ENCODE measurements around the gene GJD2. TPM values are rescaled to one million over a fixed set of nuclear protein-coding genes. Genes with fewer than 3 reads are reported as not detected.

The GJD2 gene
- total and polyA plus RNA-seq, 12 donors, result 0.33 to 9.1 (median 2.0) TPM; not detected in 4

DNA sequence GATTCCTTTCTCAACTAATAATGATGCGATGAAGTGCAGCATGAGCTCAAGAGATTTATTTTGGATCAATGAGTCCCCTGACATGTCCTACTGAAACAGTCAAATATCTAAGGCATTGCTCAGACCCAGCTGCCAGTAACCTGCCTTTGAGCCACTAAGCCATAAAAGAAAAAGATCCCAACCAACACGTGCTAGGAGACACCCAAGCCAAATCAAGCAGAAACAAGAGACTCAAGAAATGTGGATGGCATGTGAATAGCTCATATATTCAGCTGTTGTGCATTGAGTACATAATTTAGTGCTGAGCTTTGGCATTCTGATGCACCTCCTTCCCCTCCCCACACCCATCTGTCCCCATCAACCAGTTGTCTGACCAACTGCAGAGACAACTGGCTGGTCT lies 29.2 kb downstream of the GJD2 start:
- Histone ChIP-seq H3K4me3 (no peak overlapping the region), H3K27ac (no peak overlapping the region), H3K4me1 (replicated peaks in 1 of 2) (peaks cover 0 to 11% of the 10 kb centered on the region in 2 donors), H3K27me3 (no peaks in the 10 kb centered on the region), H3K36me3 (replicated peaks in 1 of 2) (no peaks in the 10 kb centered on the region), H3K9me3 (replicated peaks in 1 of 3) (no peaks in the 10 kb centered on the region)
- TF ChIP-seq, protein P1, sequence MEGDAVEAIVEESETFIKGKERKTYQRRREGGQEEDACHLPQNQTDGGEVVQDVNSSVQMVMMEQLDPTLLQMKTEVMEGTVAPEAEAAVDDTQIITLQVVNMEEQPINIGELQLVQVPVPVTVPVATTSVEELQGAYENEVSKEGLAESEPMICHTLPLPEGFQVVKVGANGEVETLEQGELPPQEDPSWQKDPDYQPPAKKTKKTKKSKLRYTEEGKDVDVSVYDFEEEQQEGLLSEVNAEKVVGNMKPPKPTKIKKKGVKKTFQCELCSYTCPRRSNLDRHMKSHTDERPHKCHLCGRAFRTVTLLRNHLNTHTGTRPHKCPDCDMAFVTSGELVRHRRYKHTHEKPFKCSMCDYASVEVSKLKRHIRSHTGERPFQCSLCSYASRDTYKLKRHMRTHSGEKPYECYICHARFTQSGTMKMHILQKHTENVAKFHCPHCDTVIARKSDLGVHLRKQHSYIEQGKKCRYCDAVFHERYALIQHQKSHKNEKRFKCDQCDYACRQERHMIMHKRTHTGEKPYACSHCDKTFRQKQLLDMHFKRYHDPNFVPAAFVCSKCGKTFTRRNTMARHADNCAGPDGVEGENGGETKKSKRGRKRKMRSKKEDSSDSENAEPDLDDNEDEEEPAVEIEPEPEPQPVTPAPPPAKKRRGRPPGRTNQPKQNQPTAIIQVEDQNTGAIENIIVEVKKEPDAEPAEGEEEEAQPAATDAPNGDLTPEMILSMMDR (IDR thresholded peaks at IDR 0.05), result no peak
- TF ChIP-seq POLR2A (IDR thresholded peaks at IDR 0.05), result no peak
- WGBS, 4 donors, result 63 to 78% (median 73%) methylated on average over 2 of the region's 2 CpGs
- intact Hi-C loops (cut with DNase I), result loop anchor here in 1 of 2 donors (10.0 kb wide), 1 partner anchor 119 kb away; no protein-coding TSS in a partner anchor
- no peak for DNase-seq

DNA sequence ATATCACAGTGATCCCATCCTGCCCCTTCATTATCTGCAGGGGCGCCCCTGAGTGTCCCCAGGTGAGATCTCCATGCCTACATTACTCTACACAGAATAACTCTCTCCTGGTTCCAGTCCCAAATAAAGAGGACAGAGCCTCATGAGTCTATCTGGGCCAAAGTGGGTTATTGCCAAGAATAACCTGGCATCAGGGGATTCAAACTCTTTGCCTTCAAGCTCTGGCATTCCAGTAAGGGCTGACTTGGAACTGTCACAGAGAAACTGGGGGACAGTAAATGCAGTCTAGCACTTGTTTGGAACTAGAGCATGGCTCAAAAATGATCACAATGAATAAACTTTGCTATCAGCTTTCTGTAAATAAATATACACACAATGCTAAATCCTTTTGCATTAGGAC lies 30.3 kb downstream of the GJD2 start:
- TF ChIP-seq, protein P1 (IDR thresholded peaks at IDR 0.05), result no peak
- no peak for TF ChIP-seq POLR2A (IDR thresholded peaks at IDR 0.05)
- intact Hi-C loops (cut with DNase I), result loop anchor here in 1 of 2 donors (10.0 kb wide), 1 partner anchor 120 kb away; no protein-coding TSS in a partner anchor
- no peak for DNase-seq
- Histone ChIP-seq H3K4me3 (no peak overlapping the region), H3K4me1 (replicated peaks in 1 of 2) (peaks cover 0 to 11% of the 10 kb centered on the region in 2 donors), H3K36me3 (replicated peaks in 1 of 2) (no peaks in the 10 kb centered on the region), H3K27ac (no peak overlapping the region), H3K9me3 (replicated peaks in 1 of 3) (no peaks in the 10 kb centered on the region), H3K27me3 (no peaks in the 10 kb centered on the region)
- WGBS, 4 donors, result 68 to 94% (median 80%) methylated on average over 1 of the region's 1 CpG

DNA sequence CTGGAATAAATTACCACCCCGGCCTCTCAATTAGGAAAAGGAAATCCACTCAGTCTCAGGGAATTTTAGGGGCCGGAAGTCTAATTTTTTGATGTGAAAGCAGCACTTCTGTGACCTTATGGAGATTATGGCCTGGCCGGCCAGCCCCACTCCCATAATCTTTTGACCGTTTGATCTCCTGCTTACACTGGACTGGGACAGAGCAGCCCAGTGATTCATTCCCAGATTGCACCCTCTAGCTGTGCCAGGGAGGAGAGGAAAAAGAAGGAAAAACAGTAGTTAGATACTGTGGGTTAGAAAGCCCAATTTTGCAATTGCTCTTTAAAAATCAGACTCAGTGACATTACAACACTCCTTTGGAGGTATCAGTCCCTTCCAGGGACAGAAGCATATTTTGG lies 32.4 kb downstream of the GJD2 start:
- Histone ChIP-seq H3K9me3 (replicated peaks in 1 of 3) (no peaks in the 10 kb centered on the region), H3K27ac (peak overlapping the region in 2 of 5 donors; percentile 46 to 72), H3K27me3 (no peaks in the 10 kb centered on the region), H3K4me1 (replicated peaks in 1 of 2) (peaks cover 0 to 11% of the 10 kb centered on the region in 2 donors), H3K4me3 (peak overlapping the region in 1 of 4 donors; percentile 19), H3K36me3 (replicated peaks in 1 of 2) (no peaks in the 10 kb centered on the region)
- 32 to 43% (median 37%) methylated on average over 4 of the region's 4 CpGs for WGBS, 4 donors
- intact Hi-C loops (cut with DNase I), result loop anchor here in 1 of 2 donors (10.0 kb wide), 1 partner anchor 122 kb away; no protein-coding TSS in a partner anchor
- peak in 2 of 7 donors; percentile 8 to 17 for DNase-seq
- TF ChIP-seq, protein P1 (IDR thresholded peaks at IDR 0.05), result peak in 1 of 6 experiments; percentile 8
- TF ChIP-seq POLR2A (IDR thresholded peaks at IDR 0.05), result no peak

DNA sequence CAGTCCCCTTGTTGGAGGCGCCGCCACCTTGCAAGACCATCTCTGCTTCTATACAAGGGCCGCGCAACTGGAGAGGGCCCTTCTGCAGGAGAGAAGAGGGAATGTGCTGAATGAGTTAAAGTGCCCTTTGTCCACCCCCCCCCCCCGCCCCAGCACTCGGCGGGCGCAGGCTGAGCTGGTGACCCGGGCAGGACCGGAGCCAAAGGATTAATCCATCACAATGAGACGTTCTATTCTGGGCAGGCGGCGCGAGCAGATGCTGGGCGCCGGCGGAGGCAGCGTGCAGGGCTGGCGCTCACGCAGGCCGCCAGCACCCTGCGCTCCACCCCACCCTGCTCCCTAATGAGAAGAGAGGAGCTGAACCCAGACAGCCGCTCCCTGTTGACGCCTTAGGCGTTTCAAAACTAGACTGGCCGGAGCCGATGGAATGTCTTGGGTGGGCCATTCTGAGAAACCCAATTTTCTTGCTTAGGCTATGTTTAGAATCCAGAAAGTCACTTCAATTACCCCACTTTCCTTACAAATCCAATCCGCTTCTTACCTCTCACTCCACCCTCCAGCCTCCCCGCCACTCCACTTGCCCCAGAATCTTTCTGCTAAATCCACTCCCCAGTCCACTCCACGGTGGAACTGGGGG lies 32.9 kb downstream of the GJD2 start:
- no peaks in the 10 kb centered on the region for H3K36me3 ChIP-seq (replicated peaks in 1 of 2)
- H3K4me3 ChIP-seq, result peak overlapping the region in 1 of 4 donors; percentile 19
- H3K27ac ChIP-seq, result peak overlapping the region in 2 of 5 donors; percentile 46 to 72
- no peaks in the 10 kb centered on the region for H3K27me3 ChIP-seq
- TF ChIP-seq, protein P1 (IDR thresholded peaks at IDR 0.05), result no peak
- no peak for TF ChIP-seq POLR2A (IDR thresholded peaks at IDR 0.05)
- no peaks in the 10 kb centered on the region for H3K9me3 ChIP-seq (replicated peaks in 1 of 3)
- peaks cover 0 to 11% of the 10 kb centered on the region in 2 donors for H3K4me1 ChIP-seq (replicated peaks in 1 of 2)
- DNase-seq, result peak; percentile 18 to 78 (median 27)
- intact Hi-C loops (cut with DNase I), result loop anchor here in 1 of 2 donors (10.0 kb wide), 1 partner anchor 123 kb away; no protein-coding TSS in a partner anchor
- WGBS, 4 donors, result 10 to 30% (median 12%) methylated on average over 9 to 30 of the region's 30 CpGs

Data from adrenal gland (tissue), 12 donors.